A204.1 (cell line): ENCODE data around the gene RAB17.

Source experiments
- FAIRE-seq: peaks from 2 replicates; lab custom pipeline; 2012; peaks lifted over from hg19 to GRCh38; lab: Jason Lieb, UNC

The RAB17 gene

GRCh38 chr2:237558961-237559641, 31.4 kb downstream of the RAB17 start:
- no peak for FAIRE-seq

- no peak for FAIRE-seq
Observed at GRCh38 chr2:237557633-237558015, 32.9 kb downstream of the RAB17 start.

DNA sequence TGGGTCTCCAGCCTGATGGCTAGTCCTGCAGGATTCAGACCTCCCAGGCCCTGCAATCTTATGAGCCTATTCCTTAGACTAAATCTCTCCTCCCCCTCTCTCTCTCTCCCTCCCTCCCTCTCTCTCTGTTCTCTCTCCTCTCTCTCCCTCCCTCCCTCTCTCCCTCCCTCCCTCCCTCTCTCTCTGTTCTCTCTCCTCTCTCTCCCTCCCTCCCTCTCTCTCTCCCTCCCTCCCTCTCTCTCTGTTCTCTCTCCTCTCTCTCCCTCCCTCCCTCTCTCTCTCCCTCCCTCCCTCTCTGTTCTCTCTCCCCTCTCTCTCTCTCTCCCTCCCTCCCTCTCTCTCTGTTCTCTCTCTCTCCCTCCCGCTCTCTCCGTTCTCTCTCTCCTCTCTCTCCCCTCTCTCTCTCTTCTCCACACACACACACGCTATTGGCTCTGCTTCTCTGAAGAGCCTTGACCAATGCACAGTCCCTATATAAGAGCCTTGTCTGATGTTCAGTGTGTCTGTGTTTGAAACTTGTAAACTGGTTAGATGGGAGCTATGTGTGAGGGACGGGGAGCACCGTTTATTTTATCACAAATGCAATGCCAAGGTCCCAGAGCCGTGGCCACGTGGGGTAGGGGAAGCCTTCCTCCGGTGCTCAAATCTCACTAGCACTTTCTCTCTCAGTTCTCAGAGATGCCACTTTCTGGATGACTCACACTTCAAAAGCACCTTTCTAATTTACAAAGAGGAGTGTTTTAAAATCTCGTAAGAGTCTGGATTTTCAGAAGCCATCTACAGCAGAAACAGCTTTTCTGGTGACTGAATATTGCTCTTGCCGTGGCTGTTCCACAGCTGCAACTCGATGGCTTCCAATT, 33.5 kb downstream of the RAB17 start:
- no peak for FAIRE-seq

DNA sequence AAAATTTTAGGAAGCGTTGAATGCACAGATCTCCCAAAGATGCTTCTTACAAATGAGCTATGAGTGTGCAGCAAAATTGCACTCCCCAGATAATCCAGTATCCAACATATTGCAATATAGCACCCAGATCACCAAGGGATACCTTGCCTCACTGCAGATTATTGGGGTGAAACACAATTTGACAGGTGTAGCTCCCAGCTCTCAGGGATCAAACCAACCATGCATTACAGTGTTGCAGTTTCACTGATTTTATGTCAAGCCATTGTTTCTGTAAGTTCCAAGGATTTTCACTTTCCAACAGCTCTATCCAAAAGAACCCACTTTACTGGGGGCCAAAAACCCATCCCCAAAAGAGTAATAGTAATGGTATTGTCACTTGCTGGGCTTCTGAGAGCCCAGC, 35.0 kb downstream of the RAB17 start:
- FAIRE-seq = no peak

GRCh38 chr2:237553948-237554347, 36.6 kb downstream of the RAB17 start:
- FAIRE-seq = no peak

- no peak for FAIRE-seq
Observed at GRCh38 chr2:237552908-237553307, 37.6 kb downstream of the RAB17 start.

DNA sequence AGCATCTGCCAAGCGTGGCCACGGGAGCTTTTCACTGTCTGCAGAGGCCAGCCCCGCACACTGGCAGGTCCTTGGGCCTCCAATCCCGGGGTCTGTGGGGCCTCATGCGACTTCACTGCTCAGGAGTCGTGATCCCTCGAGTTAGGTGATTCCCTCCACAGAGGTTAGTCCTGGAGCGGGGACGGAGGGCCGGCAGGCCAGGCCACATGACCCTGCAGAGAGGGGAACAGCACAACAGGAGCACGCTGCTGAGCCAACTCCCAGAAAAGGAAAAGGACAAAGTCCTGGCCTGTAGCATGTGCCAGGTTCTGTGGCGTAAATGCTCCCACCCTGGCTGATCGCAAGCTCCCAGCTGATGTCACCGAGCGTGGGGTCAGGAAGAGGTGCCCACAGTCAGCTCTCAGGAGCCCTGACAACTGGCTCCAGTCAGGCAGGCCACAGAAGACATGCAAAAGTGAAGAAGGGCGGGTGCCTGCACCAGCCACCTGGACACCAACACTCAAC, 39.4 kb downstream of the RAB17 start:
- FAIRE-seq = no peak

DNA sequence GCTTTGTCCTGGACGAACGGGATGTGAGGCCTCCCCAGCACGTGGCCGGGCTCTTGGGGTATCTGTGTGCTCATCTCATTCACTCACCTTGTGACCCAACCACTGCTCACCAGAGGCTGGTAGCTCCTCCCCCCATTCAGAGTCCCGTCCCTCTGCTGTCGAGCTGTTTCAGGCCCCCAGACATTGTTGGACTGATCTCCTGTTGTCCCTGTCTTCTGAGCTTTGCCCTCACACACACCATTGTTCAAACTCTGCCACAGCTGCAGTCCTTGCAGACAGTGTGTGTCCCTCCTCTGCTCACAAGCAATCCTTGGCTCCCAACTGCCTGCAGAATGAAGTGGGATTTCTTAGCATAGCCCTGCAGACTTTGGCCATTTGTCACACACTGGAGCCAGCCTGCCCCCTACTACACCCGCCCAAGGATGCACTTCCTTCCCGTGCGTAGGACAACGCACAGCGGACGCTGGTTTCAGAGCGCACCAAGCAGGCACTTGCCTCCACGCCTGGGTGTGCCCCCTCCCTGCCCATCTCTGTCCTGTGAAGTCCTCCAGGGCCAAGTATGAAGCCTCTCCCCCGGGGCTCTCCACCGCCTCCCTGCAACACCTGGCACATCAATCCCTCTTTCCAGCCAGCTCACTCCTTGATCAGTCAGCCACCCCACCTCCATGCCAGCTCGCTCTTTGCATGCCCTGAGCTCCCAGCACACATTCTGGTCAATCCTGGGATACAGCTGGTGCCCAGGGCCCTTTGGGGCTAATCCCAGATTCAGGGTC, 40.7 kb downstream of the RAB17 start:
- no peak for FAIRE-seq

DNA sequence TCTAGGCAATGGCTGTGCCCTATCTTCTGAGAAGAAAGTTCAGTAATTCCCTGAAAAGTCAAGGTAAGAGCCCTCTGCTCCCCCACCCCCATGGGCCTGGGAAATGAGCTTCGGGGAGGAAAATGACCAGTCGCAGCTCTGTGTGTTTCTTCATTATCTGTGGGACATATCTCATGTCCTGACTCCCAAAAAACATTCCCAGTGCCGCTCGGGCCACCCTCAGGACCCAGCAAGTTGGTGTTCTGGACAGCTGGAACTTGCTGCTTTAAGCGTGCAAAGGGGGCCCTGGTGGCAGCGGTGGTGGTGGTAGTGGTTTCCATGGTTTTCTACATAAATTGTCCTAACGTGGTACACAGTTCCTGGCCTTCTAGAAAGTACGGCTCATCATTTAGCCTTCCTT, 41.3 kb downstream of the RAB17 start:
- FAIRE-seq = no peak

GRCh38 chr2:237547841-237548416, 42.6 kb downstream of the RAB17 start:
- no peak for FAIRE-seq

DNA sequence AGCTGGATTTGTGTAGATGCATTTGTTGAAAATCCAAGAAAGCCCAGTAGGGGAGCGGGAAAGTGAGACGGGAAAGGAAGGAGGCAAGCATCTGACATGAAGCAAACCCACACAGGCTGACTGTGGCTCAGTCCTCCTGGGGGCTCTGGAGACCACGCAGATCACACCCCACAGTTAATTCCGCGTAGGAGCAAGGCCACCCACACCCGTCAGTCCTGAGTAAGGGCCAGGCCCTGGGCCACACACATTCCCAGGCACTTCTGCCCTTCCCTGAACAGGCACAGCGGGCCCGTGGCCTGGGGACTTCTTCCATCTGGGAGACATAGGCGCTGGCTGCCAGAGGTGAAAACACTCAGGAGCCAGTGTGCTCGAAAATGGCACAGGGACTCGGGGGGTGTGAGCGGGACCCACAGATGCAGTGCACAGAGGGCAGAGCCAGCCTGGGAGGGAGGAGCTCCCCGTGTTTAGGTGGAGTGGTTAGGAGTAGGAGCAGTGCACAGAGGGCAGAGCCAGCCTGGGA, 43.6 kb downstream of the RAB17 start:
- FAIRE-seq = no peak

DNA sequence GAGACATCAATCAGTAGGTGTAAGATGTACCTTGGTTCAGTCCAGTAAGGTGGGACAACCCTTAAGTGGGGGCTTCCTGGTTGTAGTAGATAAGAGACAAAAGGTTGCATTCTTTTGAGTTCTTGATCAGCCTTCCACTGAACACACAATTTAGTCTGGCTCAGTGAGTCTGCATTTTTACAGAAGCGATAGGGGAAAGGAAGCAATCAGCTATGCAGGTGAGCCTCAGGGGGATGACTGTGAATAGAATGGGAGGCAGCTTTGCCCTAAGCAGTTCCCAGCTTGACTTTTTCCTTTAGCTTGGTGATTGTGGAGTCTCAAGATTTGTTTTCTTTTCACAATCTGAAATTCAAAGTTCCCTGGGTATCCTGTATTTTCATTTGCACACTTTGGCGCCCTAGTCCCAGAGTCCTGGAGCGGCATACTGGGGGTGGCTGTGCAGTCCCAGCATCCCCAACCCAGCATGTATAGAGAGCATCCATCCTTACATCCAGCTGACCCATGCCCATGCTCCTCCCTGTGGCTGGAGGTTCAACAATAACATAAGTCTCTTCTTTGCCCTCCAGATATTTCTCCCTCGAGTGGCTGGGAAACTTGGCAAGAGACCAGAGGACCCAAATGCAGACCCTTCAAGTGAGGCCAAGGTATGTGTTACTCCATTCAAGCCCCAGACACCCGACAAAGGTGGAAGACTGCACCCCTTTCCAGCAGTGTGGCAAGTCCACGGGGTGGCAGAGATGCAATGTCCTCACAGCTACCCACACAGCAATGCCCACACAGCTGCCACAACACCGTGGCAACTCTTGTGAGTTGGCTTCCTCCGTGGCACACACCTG, 44.3 kb downstream of the RAB17 start:
- no peak for FAIRE-seq

- no peak for FAIRE-seq
Observed at GRCh38 chr2:237542001-237542704, 48.4 kb downstream of the RAB17 start.

DNA sequence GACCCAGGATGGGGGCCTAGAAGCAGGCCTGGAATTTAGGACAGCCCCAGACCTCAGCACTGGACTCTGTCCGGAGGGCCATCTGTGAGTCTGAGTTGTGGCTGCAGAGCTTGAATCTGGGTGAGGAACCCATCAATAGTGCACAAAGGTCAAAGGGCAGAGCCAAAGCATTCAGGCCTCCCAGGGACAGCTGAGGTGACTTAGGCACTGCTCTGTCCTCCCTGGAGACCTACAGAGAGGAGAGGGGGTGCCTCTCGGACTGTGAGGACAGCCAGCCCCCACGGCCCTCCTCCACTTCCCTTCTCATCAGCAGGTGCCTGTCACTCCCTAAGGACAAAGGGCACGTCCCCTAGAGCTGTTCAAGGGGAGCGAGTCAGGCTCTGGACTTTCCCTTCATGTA, 49.3 kb downstream of the RAB17 start:
- FAIRE-seq = no peak

- no peak for FAIRE-seq
Observed at GRCh38 chr2:237540823-237541222, 49.7 kb downstream of the RAB17 start.

DNA sequence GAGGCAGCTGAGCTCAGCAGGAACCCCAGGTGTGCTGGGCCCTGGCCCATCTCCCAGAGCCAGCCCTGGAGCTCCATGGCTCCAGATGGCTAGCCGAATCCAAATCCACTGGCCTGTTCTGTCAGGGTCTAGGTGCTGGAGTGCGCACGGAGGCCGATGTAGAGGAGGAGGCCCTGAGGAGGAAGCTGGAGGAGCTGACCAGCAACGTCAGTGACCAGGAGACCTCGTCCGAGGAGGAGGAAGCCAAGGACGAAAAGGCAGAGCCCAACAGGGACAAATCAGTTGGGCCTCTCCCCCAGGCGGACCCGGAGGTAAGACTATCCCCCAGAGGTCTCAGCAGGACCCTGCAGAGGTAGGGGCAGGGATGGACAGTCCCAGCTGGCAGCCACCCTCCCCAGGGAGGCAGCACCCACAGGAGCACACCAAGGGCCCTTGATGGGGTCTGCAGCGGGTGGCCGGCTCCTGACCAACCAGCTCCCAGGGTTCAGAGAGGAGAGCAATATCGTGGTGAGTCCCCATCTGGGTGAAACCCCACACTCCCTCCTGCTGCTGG, 50.2 kb downstream of the RAB17 start:
- no peak for FAIRE-seq

GRCh38 chr2:237539681-237540080, 50.9 kb downstream of the RAB17 start:
- no peak for FAIRE-seq

DNA sequence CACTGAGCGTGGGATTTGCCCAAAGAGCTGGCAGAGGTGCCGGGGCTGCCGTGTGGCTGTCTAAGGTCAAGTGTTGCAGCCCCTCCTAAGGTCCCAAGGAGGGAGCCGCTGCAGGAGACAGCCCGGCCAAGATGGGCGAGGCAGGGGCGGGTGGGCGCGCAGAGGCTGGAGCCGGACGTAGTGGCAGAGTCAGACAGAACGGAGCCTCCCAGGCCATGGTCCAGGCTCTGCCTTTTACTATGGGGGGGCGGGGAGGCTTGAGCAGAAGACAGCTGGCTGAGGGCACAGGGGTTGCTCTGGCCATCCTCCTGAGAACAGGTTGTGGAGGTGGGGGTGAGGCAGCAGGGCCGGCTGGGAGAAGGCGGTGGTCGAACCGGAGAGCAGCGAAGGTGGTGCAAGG, 51.6 kb downstream of the RAB17 start:
- FAIRE-seq = no peak

DNA sequence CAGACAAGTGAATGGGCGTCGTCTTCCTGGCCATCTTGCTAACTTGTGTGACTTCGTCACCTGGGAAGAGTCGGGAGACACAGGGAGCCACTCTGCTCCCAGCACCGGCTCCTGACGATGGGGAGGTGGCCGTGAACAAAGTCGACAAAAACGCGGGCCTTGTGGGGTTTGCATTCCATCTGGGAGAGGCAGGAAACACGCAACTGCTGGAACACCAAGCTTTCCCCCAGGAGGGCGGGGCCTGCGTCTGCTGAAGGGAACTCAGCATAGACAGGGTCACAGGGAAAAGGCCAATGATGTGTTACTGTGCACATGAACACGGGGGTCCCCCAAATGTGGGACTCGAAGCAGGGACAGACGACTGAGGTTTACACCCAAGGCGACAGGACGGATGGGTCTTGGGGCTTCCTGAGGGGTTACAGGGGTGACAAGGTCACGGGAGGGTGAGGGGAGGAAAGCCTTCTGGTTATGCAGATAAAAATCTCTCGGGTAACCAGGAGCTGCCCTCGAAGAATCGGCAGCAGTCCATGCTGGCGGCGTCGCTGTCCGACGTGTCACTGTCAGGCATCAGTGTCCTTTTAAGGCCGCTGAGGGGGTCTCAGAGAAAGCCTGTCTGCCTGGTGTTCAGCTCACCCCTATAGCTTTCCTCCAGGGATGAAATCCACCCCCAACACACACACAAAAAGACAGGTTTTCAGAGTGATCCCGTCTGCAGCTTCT, 52.4 kb downstream of the RAB17 start:
- FAIRE-seq = no peak

GRCh38 chr2:237536617-237537016, 53.9 kb downstream of the RAB17 start:
- FAIRE-seq = no peak
